Activated T-cell treated with anti-CD3 and anti-CD28 coated beads, Interleukin-2, amount 50 U/mL, for 72 hours (primary cell): ENCODE data around the gene SRMS. TPM values are rescaled to one million over a fixed set of nuclear protein-coding genes. Genes with fewer than 3 reads are reported as not detected.

ENCODE experiments used
- total RNA-seq, 2 donors: library from RNA; stranded (reverse); gene quantifications; one replicate each; pipeline ENCODE4 v1.2.3, GENCODE V29; 2022

Gene SRMS
- total RNA-seq, 2 donors from 2014 or later, result not detected

Other genes starting within 250 kb of the SRMS start
- not detected for gene CHRNA4, start 186.4 kb downstream of the SRMS start, total RNA-seq
- gene KCNQ2, start 75.1 kb downstream of the SRMS start, total RNA-seq, result under 1 TPM; 0.44 to 0.65 TPM
- gene EEF1A2, start 48.7 kb downstream of the SRMS start, total RNA-seq, result 1 to 10 TPM in 1 of 2 donors, under 1 TPM in 1; 0.94 to 8.3 TPM
- 100 to 1,000 TPM in 1 of 2 donors, 10 to 100 TPM in 1; 91.0 to 130 TPM for gene PPDPF, start 27.0 kb downstream of the SRMS start, total RNA-seq
- 1 to 10 TPM in 1 of 2 donors, under 1 TPM in 1; 0.97 to 1.2 TPM for gene PTK6, start 10.4 kb downstream of the SRMS start, total RNA-seq
- gene FNDC11, start 6.4 kb upstream of the SRMS start, total RNA-seq, result under 1 TPM; 0.67 to 0.74 TPM
- gene HELZ2, start 26.5 kb upstream of the SRMS start, total RNA-seq, result 10 to 100 TPM in 1 of 2 donors, 1 to 10 TPM in 1; 8.8 to 31.2 TPM
- 10 to 100 TPM; 17.5 to 22.8 TPM for gene GMEB2, start 79.4 kb upstream of the SRMS start, total RNA-seq
- 10 to 100 TPM; 14.4 to 21.8 TPM for gene STMN3, start 105.7 kb upstream of the SRMS start, total RNA-seq
- 10 to 100 TPM; 26.8 to 34.6 TPM for gene RTEL1, start 110.6 kb upstream of the SRMS start, total RNA-seq
- 1 to 10 TPM; 1.0 to 1.2 TPM for gene TNFRSF6B, start 148.9 kb upstream of the SRMS start, total RNA-seq
- gene ARFRP1, start 160.2 kb upstream of the SRMS start, total RNA-seq, result 10 to 100 TPM; 55.1 to 70.9 TPM
- gene ZGPAT, start 160.3 kb upstream of the SRMS start, total RNA-seq, result 10 to 100 TPM; 24.3 to 28.0 TPM
- 10 to 100 TPM; 13.4 to 21.1 TPM for gene LIME1, start 188.9 kb upstream of the SRMS start, total RNA-seq
- 10 to 100 TPM; 43.5 to 47.0 TPM for gene SLC2A4RG, start 192.0 kb upstream of the SRMS start, total RNA-seq